Measurements from ENCODE around the gene TLCD3A.
A peak's percentile ranks its signal among the peaks of the same experiment; 100 is the strongest.

The TLCD3A gene

GRCh38 chr17:726271-726919 lies 6.0 kb upstream of the TLCD3A start:
- H3K4me3 ChIP-seq (ENCODE audit: low read depth, low read length): no peak overlapping the region
- DNase-seq (ENCODE audit: low read depth): no peak
- TF ChIP-seq CTCF (IDR thresholded peaks at IDR 0.05; ENCODE audit: low read depth, low read length, missing control alignments): no peak

- no peak overlapping the region for H3K4me3 ChIP-seq (ENCODE audit: low read depth, low read length)
- DNase-seq (ENCODE audit: low read depth): no peak
- TF ChIP-seq CTCF (IDR thresholded peaks at IDR 0.05; ENCODE audit: low read depth, low read length, missing control alignments): no peak
Observed at GRCh38 chr17:728911-729310, 3.5 kb upstream of the TLCD3A start.

GRCh38 chr17:731644-732066 lies 741 bp upstream of the TLCD3A start:
- DNase-seq (ENCODE audit: low read depth): no peak
- no peak for TF ChIP-seq CTCF (IDR thresholded peaks at IDR 0.05; ENCODE audit: low read depth, low read length, missing control alignments)
- H3K4me3 ChIP-seq (ENCODE audit: low read depth, low read length): peak overlapping the region; percentile 80

GRCh38 chr17:732902-733720 lies 715 bp downstream of the TLCD3A start:
- no peak for TF ChIP-seq CTCF (IDR thresholded peaks at IDR 0.05; ENCODE audit: low read depth, low read length, missing control alignments)
- peak overlapping the region; percentile 80 for H3K4me3 ChIP-seq (ENCODE audit: low read depth, low read length)
- no peak for DNase-seq (ENCODE audit: low read depth)

GRCh38 chr17:733743-734142 lies 1.3 kb downstream of the TLCD3A start:
- peak overlapping the region; percentile 80 for H3K4me3 ChIP-seq (ENCODE audit: low read depth, low read length)
- no peak for TF ChIP-seq CTCF (IDR thresholded peaks at IDR 0.05; ENCODE audit: low read depth, low read length, missing control alignments)
- no peak for DNase-seq (ENCODE audit: low read depth)

- no peak for TF ChIP-seq CTCF (IDR thresholded peaks at IDR 0.05; ENCODE audit: low read depth, low read length, missing control alignments)
- DNase-seq (ENCODE audit: low read depth): no peak
- H3K4me3 ChIP-seq (ENCODE audit: low read depth, low read length): no peak overlapping the region
Observed at GRCh38 chr17:737561-738113, 5.2 kb downstream of the TLCD3A start.
